Heart right ventricle (tissue), 16 donors: ENCODE measurements around the gene GRIN3A. TPM values are rescaled to one million over a fixed set of nuclear protein-coding genes. Genes with fewer than 3 reads are reported as not detected.

Experiments
- ATAC-seq, 8 donors: fragments of 200-7000 bp; cut with Tn5 transposase; one replicate each; pipeline ENCODE4 v1.9.1; 2020; ENCODE audit warnings: mild to moderate bottlenecking in 8 of 8, moderate library complexity in 8 of 8, moderate number of reproducible peaks in 1 of 8
- DNase-seq, 2 donors: peaks; one replicate each; pipeline ENCODE4 v3.0.0-alpha.2; 2020
- H3K27ac ChIP-seq, 10 donors: fragments of 200-600 bp; sonication (generic) in 2 of 10; one replicate each; pipeline versions ENCODE4 v1.5.0 to v1.8.0; 2020 to 2022; ENCODE audit warnings: mild to moderate bottlenecking in 3 of 10
- H3K27me3 ChIP-seq, 7 donors: fragments of 200-600 bp; one replicate each; pipeline ENCODE4 v1.8.0; 2021 to 2022; ENCODE audit warnings: mild to moderate bottlenecking in 2 of 7
- H3K36me3 ChIP-seq, 9 donors: fragments of 200-600 bp; sonication (generic) in 1 of 9; one replicate each; pipeline versions ENCODE4 v1.5.0 to v1.8.0; 2020 to 2022; ENCODE audit warnings: mild to moderate bottlenecking in 2 of 9
- H3K4me1 ChIP-seq, 9 donors: fragments of 200-600 bp; sonication (generic) in 1 of 9; one replicate each; pipeline versions ENCODE4 v1.5.0 to v1.8.0; 2020 to 2022; ENCODE audit warnings: mild to moderate bottlenecking in 4 of 9
- H3K4me3 ChIP-seq, 10 donors: fragments of 200-600 bp; sonication (generic) in 2 of 10; one replicate each; pipeline versions ENCODE4 v1.5.0 to v1.8.0; 2020 to 2022; ENCODE audit warnings: mild to moderate bottlenecking in 7 of 10, moderate library complexity in 2 of 10
- H3K9me3 ChIP-seq, 11 donors: fragments of 200-600 bp in 10 of 11; sonication (generic) in 2 of 11; one replicate each; pipeline versions ENCODE4 v1.5.0 to v1.8.0; 2013 to 2022; ENCODE audit warnings: mild to moderate bottlenecking in 2 of 11, control low read depth in 1 of 11, moderate library complexity in 1 of 11
- WGBS, 2 donors: extraction: QIAGEN DNeasy Blood & Tissue Kit; methylation state at CpG; one replicate each; pipeline ENCODE4 v1.1.7; 2013; ENCODE audit warnings: inconsistent platforms in 1 of 2; 5-methylcytosine and 5-hydroxymethylcytosine counted together
- intact Hi-C, 10 donors: fragments of 100-400 bp; cut with DNase I; formaldehyde crosslinking; loops; one replicate each; pipeline versions ENCODE4 v1.11.1 to v1.14.2; 2022
- polyA plus RNA-seq, 2 donors: library from polyadenylated mRNA; stranded (reverse); fragments of 200-250 nt; gene quantifications; one replicate each; pipeline ENCODE4 v1.2.3, GENCODE V29; 2013
- total RNA-seq, 10 donors: library from RNA; stranded (reverse); fragmentation: NEBNext Ultra II Directional in 3 of 10; extraction: Animal tissue kit (Norgen Biotek cat#: 25700) in 3 of 10; gene quantifications; one replicate each; pipeline versions ENCODE4 v1.2.1 to v1.2.4, GENCODE V29; 2021 to 2023
- TF ChIP-seq, protein P1 (sequence below), 9 donors: fragments of 200-600 bp; sonication (generic) in 2 of 9; IDR thresholded peaks; one replicate each; pipeline versions ENCODE4 v1.5.0 to v1.8.0; 2021 to 2022; ENCODE audit warnings: antibody characterized with exemption in 9 of 9, mild to moderate bottlenecking in 5 of 9, moderate library complexity in 1 of 9
- donor health status: Arrhythmogenic right ventricular cardiomyopathy.
- donor health status: ischemic (EF 13 %, LVEDD 7.1; RV severe dilation, severe dysfunction).
- donor health status: healthy with polysubstance abuse.
- donor health status: DM: no; HTN: yes; CAD: no.
- donor health status: DM: no; HTN: no; CAD: no.
- donor health status: ischemic (EF 25% LVEDD 6.9; RV normal size, moderate dysfunction).
- donor health status: ischemic (EF 25% LVEDD 5.7; RV mildly dilated, moderate dysfunction).
- donor health status: healthy.
- donor health status: DM: yes; HTN: yes; CAD: no.
- donor health status: Ischemic cardiomyopathy.
- donor health status: ischemic (EF 35%, LVEDD 5.7; RV mildly dilated, moderate dysfunction).
- donor health status: nonischemic (EF 11% LVEDD 7.7; RV severe dilation, severe dysfunction).
- donor health status: DM: yes; HTN: yes; CAD: no.
- donor health status: PGD.
- donor health status: ischemic (EF 29% LVEDD 5.4; RV normal size, mild dysfunction).
- donor health status: nonischemic (EF 23%, LVEDD 6.1; RV moderate dilation, normal function).

The GRIN3A gene
- total and polyA plus RNA-seq, 12 donors, result 0.06 to 1.4 (median 0.33) TPM

DNA sequence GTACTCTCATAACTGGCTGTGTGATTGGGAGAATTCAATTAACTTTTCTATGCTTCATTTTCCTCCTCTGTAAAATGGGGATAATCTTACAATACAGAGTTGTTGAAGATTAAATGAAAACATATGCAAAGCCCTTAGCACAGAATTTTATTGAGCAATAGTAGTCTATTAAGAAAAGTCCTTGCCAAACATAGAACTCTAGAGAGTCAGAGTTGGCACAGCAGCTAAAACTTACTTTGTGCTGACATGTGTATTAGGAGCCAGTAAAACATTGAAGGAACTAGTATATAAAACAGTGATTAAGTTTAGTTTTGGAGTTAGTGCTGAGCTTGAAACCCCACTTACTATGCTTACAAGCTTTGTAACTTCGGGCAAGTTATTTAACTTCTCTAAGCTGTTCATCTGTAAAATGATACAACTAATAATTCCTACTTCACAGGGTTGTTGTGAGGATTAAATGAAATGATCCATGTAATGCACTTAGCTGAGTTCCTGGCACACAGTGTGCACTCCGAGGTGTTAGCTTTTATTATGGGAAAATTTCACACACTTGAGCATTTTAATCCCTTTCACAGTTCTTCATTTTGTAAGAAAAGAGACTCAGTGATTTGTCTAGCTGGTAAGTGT is 20.0 kb upstream of the GRIN3A start:
- Histone ChIP-seq H3K4me1 (no peaks in the 10 kb centered on the region), H3K9me3 (peaks cover 0 to 2% (median 0%) of the 10 kb centered on the region in 11 donors), H3K36me3 (no peaks in the 10 kb centered on the region), H3K27ac (no peak overlapping the region), H3K27me3 (no peaks in the 10 kb centered on the region), H3K4me3 (no peak overlapping the region)
- DNase-seq (no peak), ATAC-seq (peak in 1 of 8 donors; percentile 55)
- 47 to 53% methylated on average over 2 of the region's 2 CpGs for WGBS, 2 donors
- intact Hi-C loops, result no loop called here
- TF ChIP-seq, protein P1, sequence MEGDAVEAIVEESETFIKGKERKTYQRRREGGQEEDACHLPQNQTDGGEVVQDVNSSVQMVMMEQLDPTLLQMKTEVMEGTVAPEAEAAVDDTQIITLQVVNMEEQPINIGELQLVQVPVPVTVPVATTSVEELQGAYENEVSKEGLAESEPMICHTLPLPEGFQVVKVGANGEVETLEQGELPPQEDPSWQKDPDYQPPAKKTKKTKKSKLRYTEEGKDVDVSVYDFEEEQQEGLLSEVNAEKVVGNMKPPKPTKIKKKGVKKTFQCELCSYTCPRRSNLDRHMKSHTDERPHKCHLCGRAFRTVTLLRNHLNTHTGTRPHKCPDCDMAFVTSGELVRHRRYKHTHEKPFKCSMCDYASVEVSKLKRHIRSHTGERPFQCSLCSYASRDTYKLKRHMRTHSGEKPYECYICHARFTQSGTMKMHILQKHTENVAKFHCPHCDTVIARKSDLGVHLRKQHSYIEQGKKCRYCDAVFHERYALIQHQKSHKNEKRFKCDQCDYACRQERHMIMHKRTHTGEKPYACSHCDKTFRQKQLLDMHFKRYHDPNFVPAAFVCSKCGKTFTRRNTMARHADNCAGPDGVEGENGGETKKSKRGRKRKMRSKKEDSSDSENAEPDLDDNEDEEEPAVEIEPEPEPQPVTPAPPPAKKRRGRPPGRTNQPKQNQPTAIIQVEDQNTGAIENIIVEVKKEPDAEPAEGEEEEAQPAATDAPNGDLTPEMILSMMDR (IDR thresholded peaks at IDR 0.05), result no peak

DNA sequence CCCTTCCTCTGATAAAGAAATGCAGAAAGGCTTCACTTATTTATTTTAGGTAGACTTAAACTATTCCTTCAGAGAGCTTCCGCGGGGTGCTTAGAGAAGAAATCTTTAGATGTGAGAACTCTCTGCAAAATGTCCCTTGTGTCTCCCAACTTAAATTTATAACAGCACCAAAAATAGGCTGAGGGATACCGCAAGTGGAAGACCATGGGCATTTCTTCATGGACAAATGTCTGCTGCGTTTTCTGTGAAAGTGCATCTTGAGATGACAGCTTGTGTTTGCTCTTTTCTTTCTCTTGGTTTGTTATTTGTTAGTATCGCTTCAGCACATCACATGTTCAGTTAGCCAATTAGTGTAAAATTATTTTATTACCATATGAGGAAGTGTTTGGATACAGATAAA is 15.3 kb upstream of the GRIN3A start:
- peaks cover 0 to 2% (median 0%) of the 10 kb centered on the region in 11 donors for H3K9me3 ChIP-seq
- WGBS, 2 donors, result 84% methylated on average over 5 of the region's 5 CpGs
- DNase-seq (no peak), ATAC-seq (no peak)
- H3K4me3 ChIP-seq, result no peak overlapping the region
- no peaks in the 10 kb centered on the region for H3K27me3 ChIP-seq
- TF ChIP-seq, protein P1 (IDR thresholded peaks at IDR 0.05), result no peak
- H3K36me3 ChIP-seq, result no peaks in the 10 kb centered on the region
- H3K27ac ChIP-seq, result no peak overlapping the region
- intact Hi-C loops, result no loop called here
- no peaks in the 10 kb centered on the region for H3K4me1 ChIP-seq

GRCh38 chr9:101751895-101752294 is 13.4 kb upstream of the GRIN3A start:
- 85 to 90% methylated on average over 2 of the region's 2 CpGs for WGBS, 2 donors
- Histone ChIP-seq H3K9me3 (peaks cover 0 to 2% (median 0%) of the 10 kb centered on the region in 11 donors), H3K4me1 (no peaks in the 10 kb centered on the region), H3K27ac (no peak overlapping the region), H3K36me3 (no peaks in the 10 kb centered on the region), H3K27me3 (no peaks in the 10 kb centered on the region), H3K4me3 (no peak overlapping the region)
- ATAC-seq, result no peak
- no peak for DNase-seq
- intact Hi-C loops, result no loop called here
- TF ChIP-seq, protein P1 (IDR thresholded peaks at IDR 0.05), result no peak

DNA sequence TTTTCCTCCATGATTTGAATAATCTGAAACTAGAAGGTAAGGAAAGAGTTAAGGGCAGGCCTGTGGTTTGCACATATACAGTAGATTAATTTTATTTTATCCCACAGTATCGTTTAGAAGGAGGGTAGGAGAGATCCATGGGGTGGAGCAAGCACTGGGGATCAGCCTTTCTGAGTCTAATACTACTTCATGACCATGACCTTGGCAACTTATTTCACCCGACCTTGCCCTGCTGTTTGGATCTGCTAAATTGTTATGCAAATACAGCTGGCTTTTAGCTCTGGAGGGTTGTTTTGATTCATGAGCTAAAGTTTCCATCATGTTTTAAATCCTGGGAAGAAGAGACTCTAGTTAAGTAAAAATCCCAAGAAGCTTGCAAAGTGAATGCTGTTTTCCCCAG is 864 bp upstream of the GRIN3A start:
- intact Hi-C loops, result loop anchor here in 2 of 10 donors (5.0 kb wide), 1 partner anchor 137 kb away; no protein-coding TSS in a partner anchor
- H3K27ac ChIP-seq, result no peak overlapping the region
- TF ChIP-seq, protein P1 (IDR thresholded peaks at IDR 0.05), result no peak
- peak in 1 of 8 donors; percentile 61 for ATAC-seq
- peaks cover 0 to 19% (median 10%) of the 10 kb centered on the region in 9 donors for H3K4me1 ChIP-seq
- 1 to 4% methylated on average over 2 of the region's 2 CpGs for WGBS, 2 donors
- DNase-seq, result no peak
- no peaks in the 10 kb centered on the region for H3K9me3 ChIP-seq
- H3K27me3 ChIP-seq, result peaks cover 9 to 73% (median 60%) of the 10 kb centered on the region in 7 donors
- no peak overlapping the region for H3K4me3 ChIP-seq
- no peaks in the 10 kb centered on the region for H3K36me3 ChIP-seq
